ENCODE data around the gene HSDL1. TPM values are rescaled to one million over a fixed set of nuclear protein-coding genes. Genes with fewer than 3 reads are reported as not detected.
A peak's percentile ranks its signal among the peaks of the same experiment; 100 is the strongest.
"Not testable (repeated sequence)": the region's sequence is repeated elsewhere in the genome, so short reads cannot be mapped to it uniquely, and the experiment has no call there.

HSDL1 gene
- total and polyA plus RNA-seq, 4 experiments from 2014 or later, result 9.9 to 23.0 (median 15.7) TPM

DNA sequence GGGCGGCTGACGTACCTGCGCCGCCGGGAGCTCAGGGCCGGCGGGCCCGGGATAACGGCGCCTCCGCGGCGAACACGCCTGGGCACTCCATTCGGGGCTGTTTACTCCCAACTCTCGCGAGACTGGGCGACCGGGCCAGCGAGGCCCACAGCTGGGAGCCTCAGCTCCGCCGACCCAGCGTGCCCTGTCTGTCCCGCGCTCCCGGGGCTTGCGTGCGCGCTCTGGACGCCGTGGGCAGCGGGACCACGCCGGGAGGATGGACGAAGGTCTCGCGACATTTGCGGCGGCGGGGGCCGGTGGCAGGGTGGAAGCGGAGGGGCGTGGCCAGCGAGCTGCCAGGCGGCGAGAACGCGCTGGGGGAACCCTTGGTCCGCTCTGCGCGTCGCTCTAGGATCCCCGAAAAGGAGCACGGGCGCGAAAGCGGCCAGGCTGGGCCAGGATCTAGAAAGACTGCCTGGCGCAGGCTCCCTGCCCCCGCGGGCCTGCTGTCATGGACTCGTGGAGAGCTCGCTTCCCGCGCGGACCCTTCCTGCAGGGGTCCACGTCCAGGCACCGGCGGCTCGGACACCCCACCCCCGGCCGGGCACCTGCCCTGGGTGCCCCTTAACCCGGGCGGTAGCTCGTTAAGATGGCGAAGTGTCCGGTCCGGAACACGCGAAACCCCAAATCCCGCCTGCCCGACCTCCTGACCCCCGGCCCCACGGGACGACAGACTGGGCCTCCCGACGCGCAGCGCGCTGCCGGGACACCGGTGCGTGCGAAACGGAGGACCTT lies 28.1 kb downstream of the HSDL1 start, which contains the start of gene MBTPS1:
TSS of gene MBTPS1 (minus strand) at position 223 of the 774 bp plus-strand sequence. CDS start 15,159 bp downstream, outside the sequence.
- Histone ChIP-seq H3K27me3 (ENCODE audit: insufficient read depth, low read length) (no peaks in the 10 kb centered on the region), H3K27ac (ENCODE audit: low read depth, low read length) (peak within 1 kb of the TSS; percentile 91), H3K4me3 (ENCODE audit: low read length in 2 of 2) (peak within 1 kb of the TSS; percentile 55 to 96), H3K36me3 (ENCODE audit: insufficient read depth, low read length) (no peaks in the 10 kb centered on the region), H3K4me1 (ENCODE audit: insufficient read depth, low read length) (peaks cover 34% of the 10 kb centered on the region), H3K9me3 (ENCODE audit: control insufficient read depth in 1 of 2, low read length in 2 of 2) (no peaks in the 10 kb centered on the region)
- peak; percentile 96 to 98 (median 98) for DNase-seq
- Mint-ChIP-seq H3K9me3 (no peaks in the 10 kb centered on the region), H3K27me3 (no peaks in the 10 kb centered on the region), H3K4me3 (peak within 1 kb of the TSS; percentile 90 to 96 (median 92)), H3K27ac (peak within 1 kb of the TSS; percentile 93 to 99 (median 96)), H3K4me1 (peaks cover 11 to 34% (median 21%) of the 10 kb centered on the region in 4 donors), H3K36me3 (peaks cover 0 to 14% of the 10 kb centered on the region in 2 donors)
- ChIA-PET CTCF (ENCODE audit: partially characterized antibody) (interaction anchor here (1.1 to 4.1 kb wide), 7 partner anchors 13 to 70 kb away, joined by 3 to 25 read pairs (median 4); partner anchors contain the start of genes DNAAF1, HSDL1 and TAF1C), POLR2A (ENCODE audit: partially characterized antibody) (interaction anchor here (0.7 to 3.2 kb wide), 25 partner anchors 10 to 1437 kb away, joined by 3 to 55 read pairs (median 4); partner anchors contain the start of genes COTL1, DNAAF1, HSBP1 and HSDL1)
- intact Hi-C loops (cut with micrococcal nuclease), result loop anchor here (1.0 to 10.0 kb wide), 6 partner anchors 28 to 1568 kb away; partner anchors contain the start of genes DNAAF1, GINS2, HSDL1 and TAF1C

DNA sequence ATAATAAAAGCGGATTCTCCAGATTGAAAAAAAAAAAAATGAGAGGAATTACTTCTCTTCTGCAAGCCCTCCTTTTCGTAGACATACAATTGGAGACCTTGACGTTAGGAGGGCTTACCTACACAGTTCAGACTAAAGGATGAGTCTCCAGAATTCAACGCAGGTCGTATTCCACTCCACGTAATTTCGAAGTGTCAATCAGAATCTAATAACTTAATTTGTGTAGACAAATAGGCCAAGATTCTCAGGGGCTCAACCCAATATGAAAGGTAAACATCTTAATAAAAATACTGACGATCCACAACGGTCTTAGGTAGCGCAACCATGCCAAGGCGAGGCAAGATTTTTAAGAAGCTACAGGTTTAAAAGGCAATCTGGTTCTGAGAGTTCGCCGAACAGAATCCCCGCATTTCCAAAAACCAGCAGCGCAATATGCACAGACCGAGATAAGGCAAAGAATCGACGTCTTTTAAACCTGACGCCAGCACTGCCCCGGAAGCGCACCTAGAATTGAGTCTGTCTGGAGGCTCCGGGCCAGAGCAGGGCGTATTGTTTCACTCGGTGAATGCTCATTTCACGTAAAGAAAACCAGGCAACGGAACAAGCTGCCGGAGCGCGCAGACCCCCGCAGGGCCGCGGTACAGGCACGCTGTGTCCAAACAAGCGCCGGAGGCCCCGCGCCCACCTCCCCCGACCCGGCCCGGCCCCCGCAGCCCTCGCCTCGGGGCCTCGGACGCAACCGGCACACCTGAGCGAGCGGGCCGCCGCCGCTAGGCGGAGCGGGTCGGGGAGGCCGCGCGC lies 28.9 kb downstream of the HSDL1 start:
- intact Hi-C loops (cut with micrococcal nuclease), result loop anchor here (1.0 to 10.0 kb wide), 6 partner anchors 29 to 1569 kb away; partner anchors contain the start of genes DNAAF1, GINS2, HSDL1 and TAF1C
- H3K27ac ChIP-seq (ENCODE audit: low read depth, low read length), result peak overlapping the region; percentile 91
- H3K4me1 ChIP-seq (ENCODE audit: insufficient read depth, low read length), result peaks cover 34% of the 10 kb centered on the region
- no peaks in the 10 kb centered on the region for H3K27me3 ChIP-seq (ENCODE audit: insufficient read depth, low read length)
- ChIA-PET POLR2A (ENCODE audit: partially characterized antibody) (interaction anchor here (0.7 to 3.2 kb wide), 23 partner anchors 11 to 1438 kb away, joined by 3 to 55 read pairs (median 5); partner anchors contain the start of genes COTL1, DNAAF1, HSBP1 and HSDL1), CTCF (ENCODE audit: partially characterized antibody) (interaction anchor here (1.0 to 4.1 kb wide), 8 partner anchors 8 to 71 kb away, joined by 3 to 25 read pairs (median 4); partner anchors contain the start of genes DNAAF1, HSDL1 and TAF1C)
- Mint-ChIP-seq H3K36me3 (peaks cover 0 to 12% of the 10 kb centered on the region in 2 donors), H3K9me3 (no peaks in the 10 kb centered on the region), H3K27me3 (no peaks in the 10 kb centered on the region), H3K4me3 (peak overlapping the region; percentile 87 to 95 (median 92)), H3K4me1 (peaks cover 11 to 36% (median 25%) of the 10 kb centered on the region in 4 donors), H3K27ac (peak overlapping the region; percentile 92 to 99 (median 96))
- peak in 3 of 5 donors; percentile 73 to 83 (median 81) for DNase-seq
- peak overlapping the region; percentile 13 to 96 for H3K4me3 ChIP-seq (ENCODE audit: low read length in 2 of 2)
- H3K36me3 ChIP-seq (ENCODE audit: insufficient read depth, low read length), result no peaks in the 10 kb centered on the region
- H3K9me3 ChIP-seq (ENCODE audit: control insufficient read depth in 1 of 2, low read length in 2 of 2), result no peaks in the 10 kb centered on the region

DNA sequence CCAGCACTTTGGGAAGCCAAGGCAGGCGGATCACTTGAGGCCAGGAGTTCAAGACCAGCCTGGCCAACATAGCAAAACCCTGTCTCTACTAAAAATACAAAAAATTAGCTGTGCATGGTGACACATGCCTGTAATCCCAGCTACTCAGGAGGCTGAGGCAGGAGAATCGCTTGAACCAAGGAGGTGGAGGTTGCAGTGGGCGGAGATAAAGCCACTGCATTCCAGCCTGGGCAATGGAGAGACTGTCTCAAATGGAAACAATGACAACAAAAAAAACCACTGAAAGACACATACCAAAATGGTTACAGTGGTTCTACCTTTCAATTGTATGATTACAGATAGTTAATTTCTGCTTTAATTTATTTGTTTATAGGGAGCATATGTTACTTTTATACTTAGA lies 33.0 kb downstream of the HSDL1 start:
- POLR2A ChIA-PET (ENCODE audit: partially characterized antibody); H3K4me3 Mint-ChIP-seq; H3K27me3 ChIP-seq (ENCODE audit: insufficient read depth, low read length); H3K9me3 ChIP-seq (ENCODE audit: control insufficient read depth in 1 of 2, low read length in 2 of 2); H3K4me3 ChIP-seq (ENCODE audit: low read length in 2 of 2); DNase-seq; H3K27ac ChIP-seq (ENCODE audit: low read depth, low read length); H3K9me3 Mint-ChIP-seq; H3K27me3 Mint-ChIP-seq: not testable (repeated sequence)
- intact Hi-C loops (cut with micrococcal nuclease), result loop anchor here (10.0 kb wide), 1 partner anchor 1573 kb away; the partner anchor contains the start of gene GINS2
- Histone ChIP-seq H3K4me1 (ENCODE audit: insufficient read depth, low read length) (peaks cover 47% of the 10 kb centered on the region), H3K36me3 (ENCODE audit: insufficient read depth, low read length) (peaks cover 14% of the 10 kb centered on the region)
- CTCF ChIA-PET (ENCODE audit: partially characterized antibody), result interaction anchor here (0.6 to 5.0 kb wide), 3 partner anchors 26 to 64 kb away, joined by 3 to 23 read pairs (median 4); no protein-coding TSS in a partner anchor
- Mint-ChIP-seq H3K27ac (peak overlapping the region in 1 of 7 donors; percentile 58), H3K4me1 (peaks cover 31 to 60% (median 45%) of the 10 kb centered on the region in 4 donors), H3K36me3 (peaks cover under 1 to 36% of the 10 kb centered on the region in 2 donors)

DNA sequence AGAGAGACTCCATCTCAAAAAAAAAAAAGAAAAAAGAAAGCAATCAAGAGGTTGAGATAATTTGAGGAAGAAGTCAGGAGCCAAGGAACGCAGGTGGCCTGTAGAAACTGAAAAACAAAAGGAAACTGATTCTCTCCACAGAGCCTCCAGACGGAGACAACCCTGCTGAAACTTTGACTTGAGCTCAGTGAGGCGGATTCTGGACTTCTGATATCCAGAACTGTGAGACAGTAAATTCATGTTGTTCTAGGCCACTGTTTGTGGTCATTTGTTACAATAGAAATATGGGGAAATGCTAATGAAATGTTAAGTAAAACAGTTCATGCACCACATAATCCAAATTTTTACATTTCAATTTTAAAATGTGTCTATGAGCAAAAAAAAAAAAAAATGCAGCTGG lies 33.5 kb downstream of the HSDL1 start:
- Mint-ChIP-seq H3K27ac (peak overlapping the region in 3 of 7 donors; percentile 29 to 58 (median 43)), H3K4me3 (no peak overlapping the region), H3K9me3 (no peaks in the 10 kb centered on the region), H3K36me3 (peaks cover 4 to 39% of the 10 kb centered on the region in 2 donors), H3K27me3 (no peaks in the 10 kb centered on the region), H3K4me1 (peaks cover 34 to 64% (median 49%) of the 10 kb centered on the region in 4 donors)
- intact Hi-C loops (cut with micrococcal nuclease), result loop anchor here (10.0 kb wide), 1 partner anchor 1573 kb away; the partner anchor contains the start of gene GINS2
- H3K4me3 ChIP-seq (ENCODE audit: low read length in 2 of 2), result no peak overlapping the region
- ChIA-PET CTCF (ENCODE audit: partially characterized antibody) (interaction anchor here (0.6 to 5.0 kb wide), 3 partner anchors 26 to 65 kb away, joined by 3 to 23 read pairs (median 4); no protein-coding TSS in a partner anchor), POLR2A (ENCODE audit: partially characterized antibody) (no interaction called here)
- no peak overlapping the region for H3K27ac ChIP-seq (ENCODE audit: low read depth, low read length)
- H3K9me3 ChIP-seq (ENCODE audit: control insufficient read depth in 1 of 2, low read length in 2 of 2), result no peaks in the 10 kb centered on the region
- DNase-seq, result no peak
- peaks cover 47% of the 10 kb centered on the region for H3K4me1 ChIP-seq (ENCODE audit: insufficient read depth, low read length)
- no peaks in the 10 kb centered on the region for H3K27me3 ChIP-seq (ENCODE audit: insufficient read depth, low read length)
- peaks cover 18% of the 10 kb centered on the region for H3K36me3 ChIP-seq (ENCODE audit: insufficient read depth, low read length)

DNA sequence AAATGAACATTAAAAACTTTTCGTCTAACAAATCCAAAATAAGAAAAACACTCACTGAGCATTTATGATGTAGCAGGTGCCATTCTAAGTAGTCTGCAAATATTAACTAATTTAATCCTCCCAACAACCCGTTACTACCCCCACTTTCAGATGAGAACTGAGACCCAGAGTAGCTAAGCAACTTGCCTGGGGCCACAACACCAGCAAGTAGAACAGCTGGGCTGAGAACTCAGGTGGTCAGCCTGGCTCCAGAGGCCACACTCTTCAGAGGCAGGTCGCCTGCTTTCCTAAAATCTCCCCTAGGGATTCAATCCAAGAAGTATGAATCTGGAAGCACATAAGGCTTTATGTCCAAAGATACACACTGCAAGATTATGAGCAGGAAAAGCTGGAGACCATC lies 34.5 kb downstream of the HSDL1 start:
- H3K4me1 Mint-ChIP-seq, result peaks cover 40 to 66% (median 52%) of the 10 kb centered on the region in 4 donors
- intact Hi-C loops (cut with micrococcal nuclease), result loop anchor here (10.0 kb wide), 1 partner anchor 1574 kb away; the partner anchor contains the start of gene GINS2
- H3K27ac Mint-ChIP-seq, result peak overlapping the region in 2 of 7 donors; percentile 14 to 78
- ChIA-PET CTCF (ENCODE audit: partially characterized antibody) (interaction anchor here (5.0 kb wide), 1 partner anchor 25 kb away, joined by 23 read pairs; no protein-coding TSS in a partner anchor), POLR2A (ENCODE audit: partially characterized antibody) (no interaction called here)
- peak overlapping the region in 1 of 8 donors; percentile 5 for H3K4me3 Mint-ChIP-seq
- no peak overlapping the region for H3K27ac ChIP-seq (ENCODE audit: low read depth, low read length)
- no peak for DNase-seq
- no peaks in the 10 kb centered on the region for H3K9me3 Mint-ChIP-seq
- peaks cover 19% of the 10 kb centered on the region for H3K36me3 ChIP-seq (ENCODE audit: insufficient read depth, low read length)
- H3K4me1 ChIP-seq (ENCODE audit: insufficient read depth, low read length), result peaks cover 43% of the 10 kb centered on the region
- H3K27me3 Mint-ChIP-seq, result no peaks in the 10 kb centered on the region
- H3K9me3 ChIP-seq (ENCODE audit: control insufficient read depth in 1 of 2, low read length in 2 of 2), result no peaks in the 10 kb centered on the region
- no peaks in the 10 kb centered on the region for H3K27me3 ChIP-seq (ENCODE audit: insufficient read depth, low read length)
- no peak overlapping the region for H3K4me3 ChIP-seq (ENCODE audit: low read length in 2 of 2)
- H3K36me3 Mint-ChIP-seq, result peaks cover 9 to 38% of the 10 kb centered on the region in 2 donors

DNA sequence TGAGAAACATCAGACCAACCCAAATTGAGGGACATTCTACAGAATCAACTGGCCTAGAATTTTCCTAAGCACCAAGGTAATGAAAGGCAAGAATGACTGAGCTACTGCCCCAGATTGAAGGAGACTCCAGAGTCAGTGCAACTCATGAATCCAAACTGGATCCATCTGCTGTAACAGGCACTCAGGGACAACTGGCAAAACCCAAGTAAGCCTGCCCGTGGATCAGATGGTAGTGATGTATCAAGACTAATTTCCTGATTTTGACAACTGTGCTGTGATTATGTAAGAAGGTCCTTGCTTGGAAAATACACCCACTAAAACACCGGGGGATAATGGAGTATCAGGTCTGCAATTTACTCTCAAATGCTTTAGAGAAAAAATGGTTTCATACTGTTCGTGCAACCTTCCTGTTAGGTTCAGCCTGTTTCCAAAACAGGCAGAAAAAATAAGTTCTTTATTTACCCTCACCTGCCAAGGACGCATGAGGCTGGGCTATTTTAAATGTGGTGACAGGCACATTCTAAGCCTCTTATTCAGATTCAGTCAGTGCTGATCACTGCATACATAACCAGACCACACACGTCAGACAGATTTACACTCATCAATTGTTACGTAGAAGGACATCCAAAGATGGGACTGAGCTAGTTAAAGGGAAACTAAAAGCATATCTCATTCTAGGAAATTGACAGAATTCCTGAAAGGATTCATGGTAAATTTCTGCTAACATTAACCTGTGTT lies 35.2 kb downstream of the HSDL1 start:
- no peak overlapping the region for H3K4me3 Mint-ChIP-seq
- H3K4me3 ChIP-seq (ENCODE audit: low read length in 2 of 2), result no peak overlapping the region
- peaks cover 42% of the 10 kb centered on the region for H3K4me1 ChIP-seq (ENCODE audit: insufficient read depth, low read length)
- no peak overlapping the region for H3K27ac ChIP-seq (ENCODE audit: low read depth, low read length)
- H3K9me3 ChIP-seq (ENCODE audit: control insufficient read depth in 1 of 2, low read length in 2 of 2), result no peaks in the 10 kb centered on the region
- intact Hi-C loops (cut with micrococcal nuclease), result loop anchor here (10.0 kb wide), 1 partner anchor 1575 kb away; the partner anchor contains the start of gene GINS2
- CTCF ChIA-PET (ENCODE audit: partially characterized antibody), result interaction anchor here (5.0 kb wide), 1 partner anchor 24 kb away, joined by 23 read pairs; no protein-coding TSS in a partner anchor
- no peaks in the 10 kb centered on the region for H3K9me3 Mint-ChIP-seq
- no peaks in the 10 kb centered on the region for H3K27me3 ChIP-seq (ENCODE audit: insufficient read depth, low read length)
- no peaks in the 10 kb centered on the region for H3K27me3 Mint-ChIP-seq
- H3K27ac Mint-ChIP-seq, result peak overlapping the region in 1 of 7 donors; percentile 0
- H3K36me3 Mint-ChIP-seq, result peaks cover 15 to 43% of the 10 kb centered on the region in 2 donors
- no peak for DNase-seq
- POLR2A ChIA-PET (ENCODE audit: partially characterized antibody), result no interaction called here
- peaks cover 19% of the 10 kb centered on the region for H3K36me3 ChIP-seq (ENCODE audit: insufficient read depth, low read length)
- peaks cover 40 to 65% (median 52%) of the 10 kb centered on the region in 4 donors for H3K4me1 Mint-ChIP-seq
